GM21825 (cell line): Measurements from ENCODE around the gene KRTAP10-2.
"Not testable (repeated sequence)": the region's sequence is repeated elsewhere in the genome, so short reads cannot be mapped to it uniquely, and the experiment has no call there.

Experiments
- ATAC-seq: cut with Tn5 transposase; IDR thresholded peaks from one replicate; pipeline ENCODE4 v1.9.1; 2021; ENCODE audit warnings: mild to moderate bottlenecking, moderate library complexity; ENCODE audit not compliant: unreplicated experiment

The KRTAP10-2 gene

DNA sequence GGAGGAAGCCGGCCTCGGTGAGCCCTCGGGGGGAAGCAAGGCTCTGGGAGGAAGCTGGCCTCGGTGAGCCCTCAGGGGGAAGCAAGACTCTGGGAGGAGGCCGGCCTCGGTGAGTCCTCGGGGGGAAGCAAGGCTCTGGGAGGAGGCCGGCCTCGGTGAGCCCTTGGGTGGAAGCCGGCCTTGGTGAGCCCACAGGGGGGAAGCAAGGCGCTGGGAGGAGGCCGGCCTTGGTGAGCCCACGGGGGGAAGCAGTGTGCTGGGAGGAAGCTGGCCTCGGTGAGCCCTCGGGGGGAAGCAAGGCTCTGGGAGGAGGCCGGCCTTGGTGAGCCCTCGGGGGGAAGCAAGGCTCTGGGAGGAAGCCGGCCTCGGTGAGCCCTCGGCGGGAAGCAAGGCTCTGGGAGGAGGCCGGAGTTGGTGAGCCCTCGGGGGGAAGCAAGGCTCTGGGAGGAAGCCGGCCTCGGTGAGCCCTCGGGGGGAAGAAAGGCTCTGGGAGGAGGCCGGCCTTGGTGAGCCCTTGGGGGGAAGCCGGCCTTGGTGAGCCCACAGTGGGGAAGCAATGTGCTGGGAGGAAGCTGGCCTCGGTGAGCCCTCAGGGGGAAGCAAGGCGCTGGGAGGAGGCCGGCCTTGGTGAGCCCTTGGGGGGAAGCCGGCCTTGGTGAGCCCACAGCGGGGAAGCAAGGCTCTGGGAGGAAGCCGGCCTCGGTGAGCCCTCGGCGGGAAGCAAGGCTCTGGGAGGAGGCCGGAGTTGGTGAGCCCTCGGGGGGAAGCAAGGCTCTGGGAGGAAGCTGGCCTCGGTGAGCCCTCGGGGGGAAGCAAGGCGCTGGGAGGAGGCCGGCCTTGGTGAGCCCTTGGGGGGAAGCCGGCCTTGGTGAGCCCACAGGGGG is 48.1 kb downstream of the KRTAP10-2 start:
- ATAC-seq = not testable (repeated sequence)

DNA sequence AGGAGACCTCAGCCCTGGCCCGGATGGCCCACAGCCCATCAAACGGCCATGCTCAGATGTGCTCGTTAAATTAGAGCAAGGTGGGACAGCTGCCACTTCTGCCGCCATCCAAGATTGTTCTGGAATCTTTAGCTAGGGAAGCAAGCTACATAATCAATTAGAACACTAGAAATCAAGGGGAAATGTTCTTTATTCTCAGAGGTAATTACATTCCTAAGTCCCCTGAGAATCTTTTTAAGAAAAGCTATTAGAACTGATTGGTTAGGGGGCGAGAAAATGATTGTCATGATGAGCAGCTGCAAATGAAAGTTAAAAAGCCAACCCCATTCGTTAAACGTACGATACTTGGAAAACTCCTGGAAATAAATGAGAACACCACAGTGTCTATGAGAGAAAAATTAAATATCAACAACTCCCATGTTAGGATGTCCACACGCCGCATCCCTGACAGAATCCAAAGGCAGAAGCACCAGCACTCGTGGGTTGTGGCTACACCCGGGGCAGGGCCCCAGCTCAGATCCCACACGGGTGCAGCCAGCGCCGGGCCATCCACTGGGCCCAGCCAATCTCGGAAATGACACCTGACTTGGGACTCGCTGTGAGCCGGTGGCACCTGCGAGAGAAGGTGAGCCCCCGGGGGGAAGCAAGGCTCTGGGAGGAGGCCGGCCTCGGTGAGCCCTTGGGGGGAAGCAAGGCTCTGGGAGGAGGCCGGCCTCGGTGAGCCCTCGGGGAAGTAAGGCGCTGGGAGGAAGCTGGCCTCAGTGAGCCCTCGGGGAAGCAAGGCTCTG is 48.9 kb downstream of the KRTAP10-2 start:
- no peak for ATAC-seq
